Left renal cortex interstitium (tissue), 4 donors: Measurements from ENCODE around the gene TEK. TPM values are rescaled to one million over a fixed set of nuclear protein-coding genes. Genes with fewer than 3 reads are reported as not detected.

Source experiments
- DNase-seq, 4 donors: peaks; one replicate each; pipeline ENCODE4 v3.0.0-alpha.2; 2013; ENCODE audit warnings: low read depth in 4 of 4, low spot score in 2 of 4, missing footprints in 1 of 4
- polyA plus RNA-seq, 4 donors: library from polyadenylated mRNA; unstranded; fragments of 120-200 nt; gene quantifications; one replicate each; pipeline ENCODE4 v1.2.1, GENCODE V29; 2013; ENCODE audit not compliant: insufficient read length in 4 of 4

Gene TEK
- polyA plus RNA-seq, 4 donors, result 30.9 to 53.4 (median 39.2) TPM

DNA sequence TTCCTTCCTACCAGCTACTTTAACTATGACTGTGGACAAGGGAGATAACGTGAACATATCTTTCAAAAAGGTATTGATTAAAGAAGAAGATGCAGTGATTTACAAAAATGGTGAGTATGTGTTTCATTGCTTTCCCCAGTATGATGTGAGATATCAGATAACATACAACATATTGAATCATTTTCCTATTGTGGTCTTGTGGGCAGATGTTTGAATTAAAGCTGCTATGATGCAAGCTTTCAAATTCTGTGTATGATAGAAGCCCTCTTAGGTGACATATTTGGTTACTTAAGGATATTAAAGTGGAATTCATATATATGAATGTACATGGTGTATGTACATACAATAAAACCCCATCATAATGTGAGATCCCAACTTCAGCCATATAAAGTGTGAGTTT, 59.5 kb downstream of the TEK start:
- DNase-seq, result no peak

DNA sequence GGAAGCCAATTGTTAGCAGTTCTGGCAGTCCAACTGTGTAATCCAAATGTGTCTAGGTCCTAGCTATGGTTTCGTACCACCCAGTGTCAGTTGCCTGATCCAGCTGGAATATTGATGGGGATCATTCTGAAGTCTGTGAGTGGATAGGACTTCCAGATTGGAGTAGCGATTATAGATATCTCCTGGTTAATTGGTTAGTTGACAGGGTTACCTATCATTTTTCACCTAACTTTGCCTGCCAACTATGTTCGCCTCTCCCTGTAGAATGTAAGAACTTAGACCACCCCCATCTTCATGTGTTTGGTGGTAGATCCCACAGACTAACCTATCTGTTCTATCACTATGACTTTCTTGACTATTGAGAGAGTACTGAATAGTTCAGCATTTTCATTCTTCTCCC, 59.9 kb downstream of the TEK start:
- no peak for DNase-seq

DNA sequence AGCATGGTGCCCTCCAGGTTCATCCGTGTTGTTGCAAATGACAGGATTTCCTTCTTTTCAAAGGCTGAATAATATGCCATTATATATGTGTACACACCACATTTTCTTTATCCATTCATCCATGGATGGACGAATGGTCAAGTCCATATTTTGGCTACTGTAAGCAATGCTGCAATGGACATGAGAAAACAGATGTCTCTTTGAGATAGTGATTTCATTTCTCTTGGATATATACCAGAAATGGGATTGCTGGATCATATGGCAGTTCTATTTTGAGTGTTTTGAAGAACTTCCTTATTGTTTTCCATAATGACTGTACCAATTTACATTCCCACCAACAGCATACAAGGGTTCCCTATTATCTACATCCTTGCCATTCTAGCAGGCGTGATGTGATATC, 67.9 kb downstream of the TEK start:
- no peak for DNase-seq

DNA sequence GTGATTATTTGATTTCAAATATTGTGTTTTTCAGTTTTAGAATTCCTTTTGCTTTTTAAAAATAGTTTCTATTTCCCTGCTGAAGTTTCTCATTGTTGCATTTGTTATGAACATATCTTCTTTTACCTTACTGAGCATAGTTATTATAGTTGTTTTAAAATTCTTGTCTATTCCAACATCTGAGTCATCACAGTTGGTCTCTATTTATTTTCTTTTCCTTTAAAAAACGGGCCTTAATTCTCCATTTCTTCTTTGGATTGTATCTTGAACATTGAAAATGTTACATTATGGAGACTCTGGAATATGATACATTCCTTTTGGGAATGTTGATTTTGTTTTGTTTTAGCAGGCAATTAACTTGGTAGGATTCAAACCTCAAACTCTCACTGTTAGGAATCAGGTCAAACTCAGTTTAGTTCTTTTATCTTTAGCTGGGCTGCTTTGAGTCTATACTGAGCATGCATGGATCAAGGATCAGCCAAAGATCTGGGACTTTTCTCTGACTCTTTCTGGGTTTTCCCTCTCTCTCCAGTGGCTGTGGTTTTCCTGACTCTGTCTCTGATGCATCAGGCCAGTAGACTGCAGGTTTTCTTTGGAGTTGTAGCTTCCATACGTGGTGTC, 70.3 kb downstream of the TEK start:
- DNase-seq, result no peak

DNA sequence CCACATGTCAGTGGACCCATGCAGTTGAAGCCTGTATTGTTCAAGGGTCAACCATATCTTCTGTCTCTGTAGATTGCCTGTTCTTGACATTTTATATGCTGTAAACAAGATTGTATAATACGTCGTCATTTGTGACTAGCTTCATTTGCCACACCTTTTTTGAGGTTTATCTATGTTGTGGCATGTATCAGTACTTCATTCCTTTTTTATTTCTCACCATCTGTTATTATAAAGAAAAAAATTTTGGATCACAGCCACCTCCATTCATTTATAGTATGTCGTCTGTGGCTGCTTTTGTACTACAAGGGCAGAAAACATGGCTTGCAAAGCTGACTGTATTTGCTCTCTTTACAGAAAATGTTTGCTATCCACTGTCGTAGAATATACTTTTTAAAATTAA, 72.4 kb downstream of the TEK start:
- no peak for DNase-seq

DNA sequence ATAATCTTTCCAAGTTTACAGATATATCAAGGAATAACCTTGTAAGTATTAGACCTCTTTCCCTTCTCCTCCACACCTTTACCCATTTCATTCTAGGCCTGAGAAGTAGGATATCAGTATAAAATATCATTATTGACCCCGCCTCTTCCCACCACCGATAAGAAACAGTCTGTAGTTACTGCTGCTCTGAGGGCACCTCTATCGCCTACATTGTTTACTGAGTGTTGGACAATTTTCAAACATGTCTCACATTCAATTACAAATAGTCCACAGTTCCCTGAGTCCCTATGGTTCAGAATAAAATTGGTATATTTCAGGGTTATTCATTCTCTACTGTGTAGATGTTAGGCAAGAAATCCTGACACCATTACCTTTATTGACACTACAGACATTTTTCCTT, 73.4 kb downstream of the TEK start:
- DNase-seq, result no peak

DNA sequence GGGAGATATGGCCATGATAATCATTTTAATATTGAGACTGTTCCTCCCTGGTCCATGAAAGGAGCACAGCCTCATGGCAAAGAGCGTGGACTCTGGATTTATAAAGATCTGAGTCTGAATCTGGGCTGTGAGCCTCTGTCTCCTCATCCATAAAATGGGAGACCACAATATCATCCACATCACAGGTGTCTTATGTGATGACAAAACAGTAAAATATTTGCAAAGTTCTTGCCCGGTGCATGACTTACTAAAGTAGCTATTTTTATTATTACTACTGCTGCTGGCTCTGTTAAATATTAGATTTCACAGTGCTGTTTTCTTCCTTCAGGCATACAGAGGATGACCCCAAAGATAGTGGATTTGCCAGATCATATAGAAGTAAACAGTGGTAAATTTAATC, 74.1 kb downstream of the TEK start:
- DNase-seq, result no peak

DNA sequence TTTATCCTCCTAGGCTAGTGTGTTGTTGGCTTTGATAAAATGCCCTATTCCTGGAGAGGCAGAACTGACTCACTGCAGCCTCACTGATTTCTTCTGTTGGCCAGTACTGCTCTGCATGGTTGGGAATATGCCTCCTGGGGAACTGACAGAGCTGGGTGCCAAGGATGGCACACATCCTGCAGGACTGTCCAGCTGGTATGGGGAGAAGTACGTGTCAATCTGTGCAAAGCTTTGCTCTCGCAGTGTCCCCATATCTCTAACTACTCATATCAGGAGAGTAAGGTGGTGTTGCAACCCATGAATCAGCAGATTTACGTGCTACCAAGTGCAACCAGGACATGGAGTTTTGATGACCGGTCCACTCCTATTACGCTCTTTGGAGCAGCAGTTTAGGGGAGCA, 74.7 kb downstream of the TEK start:
- DNase-seq, result no peak

DNA sequence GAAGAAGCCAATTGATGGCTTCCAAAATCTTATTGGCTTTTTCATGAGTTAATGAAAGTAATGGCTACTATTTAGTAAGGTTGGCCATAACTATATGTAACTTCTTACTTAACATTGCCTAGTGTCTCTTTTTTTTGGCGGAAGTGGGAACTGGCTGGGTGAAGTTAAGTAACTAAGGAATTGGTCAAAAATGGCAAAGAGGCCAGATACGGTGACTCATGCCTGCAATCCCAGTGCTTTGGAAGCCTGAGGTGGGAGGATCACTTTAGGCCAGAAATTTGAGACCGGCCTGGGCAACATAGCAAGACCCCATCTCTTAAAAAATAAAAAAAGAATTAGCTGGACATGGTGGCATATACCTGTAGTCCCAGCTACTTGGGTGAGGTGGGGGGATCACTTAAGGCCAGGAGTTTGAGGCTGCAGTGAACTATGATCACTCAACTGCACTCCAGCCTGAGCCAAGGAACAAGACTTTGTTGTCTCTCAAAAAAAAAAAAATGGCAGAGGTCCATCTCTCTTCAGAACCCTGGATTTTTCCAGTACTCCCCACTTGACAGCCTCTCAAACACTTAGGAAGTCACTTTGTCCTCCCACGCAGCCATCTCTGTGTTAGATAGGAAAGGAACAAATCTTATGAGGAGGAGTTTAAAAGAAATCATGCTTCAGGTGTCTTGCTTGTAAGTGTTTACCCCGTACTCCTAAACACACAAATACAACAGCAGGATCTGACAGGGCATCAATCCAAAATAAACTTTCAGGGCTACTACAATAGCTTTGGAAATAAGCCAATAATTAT, 75.7 kb downstream of the TEK start:
- DNase-seq, result no peak

DNA sequence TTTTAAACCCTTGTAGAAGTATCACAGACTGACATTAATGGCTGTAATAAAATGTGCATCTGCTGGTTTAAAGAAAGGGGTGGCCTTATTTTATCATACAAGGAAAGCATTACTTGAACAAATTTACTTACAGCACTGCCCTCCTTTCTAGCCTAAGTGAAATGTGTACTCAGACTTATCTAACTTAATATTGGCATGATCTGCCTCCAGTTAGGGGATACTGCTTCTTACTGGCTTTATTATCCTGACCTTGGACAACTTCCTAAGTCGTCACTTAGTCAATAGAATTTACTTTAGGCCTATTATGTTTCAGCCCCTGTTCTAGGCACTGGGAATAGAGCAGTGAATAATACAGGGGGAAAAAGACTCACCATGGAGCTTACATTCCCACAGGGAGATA, 79.4 kb downstream of the TEK start:
- DNase-seq, result no peak

DNA sequence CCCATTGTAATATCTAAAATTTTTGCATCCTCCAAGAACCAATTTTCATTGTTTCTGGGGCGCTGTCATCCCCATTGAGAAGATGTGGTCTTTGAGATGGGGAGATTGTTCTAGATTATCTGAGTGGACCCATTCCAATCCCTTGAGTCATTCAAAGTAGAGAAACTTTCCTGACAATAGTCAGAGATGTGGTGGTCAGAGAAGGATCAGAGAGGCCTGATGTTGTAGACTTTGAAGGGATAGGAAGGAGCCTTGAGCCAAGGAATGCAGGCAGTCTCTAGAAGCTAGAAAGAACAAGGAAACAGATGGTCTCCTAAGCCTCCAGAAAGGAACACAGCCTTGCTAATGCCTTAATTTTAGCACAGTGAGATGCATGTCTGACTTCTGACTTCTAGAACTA, 80.4 kb downstream of the TEK start:
- DNase-seq, result no peak

DNA sequence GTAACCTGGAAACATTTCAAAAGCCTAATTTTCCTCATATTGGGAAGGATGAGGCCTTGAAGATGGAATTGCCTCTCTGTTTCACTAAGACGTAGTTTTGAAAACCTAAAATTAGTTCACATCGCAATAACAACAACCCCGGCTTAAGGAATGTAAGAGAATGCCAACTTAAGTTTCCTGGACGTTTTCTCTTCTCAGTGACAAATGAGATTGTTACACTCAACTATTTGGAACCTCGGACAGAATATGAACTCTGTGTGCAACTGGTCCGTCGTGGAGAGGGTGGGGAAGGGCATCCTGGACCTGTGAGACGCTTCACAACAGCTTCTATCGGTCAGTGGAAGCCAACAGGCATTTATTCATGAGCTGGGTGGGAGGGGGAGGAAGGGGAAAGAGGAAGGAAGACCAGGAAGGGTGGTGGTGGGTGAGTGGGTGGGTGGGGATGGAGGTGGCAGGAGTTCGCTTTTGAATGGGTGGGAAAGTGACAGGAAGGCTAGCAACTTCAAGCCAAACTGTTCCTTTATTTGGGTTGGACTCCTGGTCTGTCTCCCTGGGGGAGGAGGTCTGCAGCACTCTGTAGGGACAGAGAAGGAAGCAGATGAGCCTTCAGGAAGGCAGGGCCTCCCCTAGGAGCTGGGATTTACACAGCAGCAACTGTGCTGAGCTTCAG, 83.4 kb downstream of the TEK start:
- no peak for DNase-seq

DNA sequence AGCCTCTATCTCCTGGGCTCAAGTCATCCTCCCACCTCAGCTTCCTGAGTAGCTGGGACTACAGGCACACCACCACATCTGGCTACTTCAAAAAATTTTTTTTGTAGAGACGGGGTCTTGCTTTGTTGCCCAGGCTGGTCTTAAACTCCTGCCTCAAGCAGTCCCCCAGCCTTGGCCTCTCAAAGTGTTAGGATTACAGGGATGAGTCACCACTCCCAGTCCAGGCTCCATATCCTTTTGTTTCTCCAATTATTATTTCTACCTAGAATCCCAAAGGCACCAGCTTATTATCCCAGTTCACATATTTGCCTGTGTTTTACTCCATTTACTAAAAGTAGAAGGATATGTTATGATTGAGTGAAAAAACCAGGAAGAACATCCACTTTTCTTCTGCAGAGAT, 84.9 kb downstream of the TEK start:
- DNase-seq, result no peak

DNA sequence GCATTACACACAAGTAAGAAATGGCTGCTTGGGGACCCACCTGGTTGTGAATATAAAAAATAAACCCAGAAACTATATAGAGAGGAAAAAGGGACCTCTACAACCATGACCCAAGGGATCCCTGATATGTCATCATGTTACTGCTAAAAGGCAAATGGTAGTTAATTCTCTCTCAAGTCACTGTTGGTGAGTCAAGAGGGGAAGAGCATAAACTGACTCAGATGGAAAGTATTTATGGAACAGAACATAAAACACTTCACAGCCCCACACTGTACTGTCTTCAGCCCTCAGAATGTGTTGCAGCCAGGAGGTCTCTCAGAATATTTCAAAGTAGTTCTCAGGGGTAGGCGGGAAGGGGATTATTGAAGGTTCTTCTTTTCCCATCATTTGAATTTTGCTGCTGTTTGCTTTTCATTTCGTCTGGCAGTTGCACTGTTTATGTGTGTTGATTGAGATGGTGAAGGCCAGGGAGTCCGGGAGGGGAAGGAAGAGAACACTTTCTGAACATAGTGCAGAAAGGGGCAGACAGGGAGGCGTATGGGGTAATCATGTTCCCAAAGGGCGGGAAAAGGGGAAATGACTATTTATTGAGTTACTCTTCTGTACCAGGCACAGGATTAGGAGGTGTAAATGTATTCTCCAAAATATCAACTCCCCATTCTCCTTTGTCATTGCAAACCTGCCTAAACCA, 85.5 kb downstream of the TEK start:
- DNase-seq, result no peak

DNA sequence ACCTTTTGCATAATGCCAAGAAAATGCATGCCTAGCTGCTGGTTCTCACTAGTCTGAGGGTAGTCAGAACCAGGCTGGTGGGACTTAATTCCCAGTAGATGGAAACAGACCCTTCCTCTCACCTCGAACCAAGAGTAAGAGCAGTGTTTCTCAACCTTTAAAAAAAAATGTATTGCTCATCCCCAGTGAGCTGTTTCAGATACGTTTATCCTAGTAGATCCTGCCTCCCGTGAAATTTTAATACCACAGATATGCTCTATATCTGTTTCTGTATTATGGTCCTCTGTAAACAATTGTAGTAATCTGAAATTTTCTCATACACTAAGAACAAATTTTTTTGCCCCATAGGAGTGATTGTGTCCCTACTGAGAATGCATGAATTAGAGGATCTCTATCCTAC, 86.2 kb downstream of the TEK start:
- DNase-seq, result no peak

DNA sequence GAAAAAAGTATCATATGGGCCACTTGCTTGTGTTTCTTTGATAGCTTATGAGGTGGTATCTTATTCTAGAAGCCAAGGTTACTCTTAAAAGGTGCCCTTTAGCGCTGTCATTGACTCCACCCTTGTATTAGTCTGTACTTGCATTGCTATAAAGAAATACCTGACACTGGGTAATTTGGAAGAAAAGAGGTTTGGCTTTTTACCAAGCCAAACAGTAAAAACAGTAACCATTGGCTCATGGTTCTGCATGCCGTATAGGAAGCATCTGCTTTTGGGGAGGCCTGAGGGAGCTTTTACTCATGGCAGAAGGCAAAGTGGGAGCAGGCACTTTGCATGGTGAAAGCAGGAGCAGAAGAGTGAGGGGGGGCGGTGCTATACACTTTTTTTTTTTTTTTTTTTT, 87.4 kb downstream of the TEK start:
- DNase-seq, result no peak

DNA sequence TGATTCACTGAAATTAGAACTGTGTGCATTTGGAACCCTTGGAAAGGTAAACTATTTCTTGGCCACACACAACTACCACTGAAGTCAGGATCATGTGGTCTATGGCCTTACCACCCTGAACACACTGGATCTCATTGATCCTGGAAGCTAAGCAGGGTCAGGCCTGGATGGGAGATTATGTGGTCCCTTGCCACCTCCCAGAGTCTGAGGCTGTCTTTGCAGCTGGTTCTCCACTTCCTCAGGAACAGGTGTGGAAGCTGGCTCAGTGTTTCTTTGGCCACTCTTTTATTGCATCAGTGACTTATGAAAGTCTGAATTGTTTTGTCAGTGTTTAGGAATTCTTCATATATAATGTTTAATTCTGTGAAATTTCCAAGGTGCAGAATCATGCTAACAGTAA, 89.2 kb downstream of the TEK start:
- DNase-seq, result no peak

DNA sequence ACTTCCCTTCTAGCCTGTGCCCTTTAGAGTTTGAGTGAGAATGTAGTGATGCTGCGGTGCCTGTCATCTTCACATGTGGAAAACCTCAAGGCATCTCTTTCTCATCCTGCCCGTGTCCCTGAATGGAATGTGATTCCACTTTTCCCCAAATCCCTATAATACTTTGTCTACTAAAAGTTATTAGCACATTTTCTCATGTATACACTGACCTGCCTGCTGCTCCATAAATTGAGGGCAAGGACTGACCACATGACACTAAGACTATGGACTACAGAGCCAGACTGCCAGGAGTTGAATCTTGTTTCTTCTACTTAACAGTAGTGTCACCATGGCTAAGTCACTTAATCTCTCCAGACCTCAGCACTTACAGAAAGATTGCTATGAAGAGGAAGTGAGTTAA, 93.0 kb downstream of the TEK start:
- DNase-seq, result no peak

DNA sequence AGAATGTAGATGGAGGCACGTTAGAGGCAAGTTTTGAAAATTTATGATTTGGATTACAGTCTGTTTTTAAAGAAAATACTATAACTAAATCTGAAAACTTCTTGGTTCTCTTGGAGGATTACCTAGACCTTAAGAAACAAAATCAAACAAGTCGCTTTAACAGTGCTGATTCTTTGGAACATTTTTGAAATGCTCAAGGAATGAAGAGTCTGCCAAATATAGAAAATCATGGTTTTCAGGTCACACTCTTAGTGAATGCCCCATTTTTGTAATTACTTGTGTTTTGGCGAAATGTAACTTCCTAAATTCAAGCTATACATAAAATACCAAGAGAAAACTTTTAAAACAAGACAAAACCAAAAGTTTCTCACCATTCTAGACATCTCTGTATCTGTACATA, 94.8 kb downstream of the TEK start:
- DNase-seq, result no peak

DNA sequence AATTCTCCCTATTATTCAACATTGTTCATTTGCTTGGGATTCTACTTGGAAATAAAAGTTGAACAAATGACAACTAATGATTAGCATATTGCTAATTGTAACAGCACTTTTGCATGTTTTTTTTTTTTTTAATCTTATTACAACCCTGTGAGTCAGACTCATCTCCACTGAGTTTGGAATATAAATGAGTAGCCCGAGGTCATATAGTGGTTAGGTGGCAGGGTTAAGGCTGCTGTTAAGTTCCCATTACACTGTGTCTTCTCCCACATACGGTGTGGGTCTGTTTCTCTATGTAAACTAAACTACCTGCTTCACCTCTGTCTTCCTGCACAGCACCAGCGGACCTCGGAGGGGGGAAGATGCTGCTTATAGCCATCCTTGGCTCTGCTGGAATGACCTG, 95.6 kb downstream of the TEK start:
- DNase-seq, result no peak

DNA sequence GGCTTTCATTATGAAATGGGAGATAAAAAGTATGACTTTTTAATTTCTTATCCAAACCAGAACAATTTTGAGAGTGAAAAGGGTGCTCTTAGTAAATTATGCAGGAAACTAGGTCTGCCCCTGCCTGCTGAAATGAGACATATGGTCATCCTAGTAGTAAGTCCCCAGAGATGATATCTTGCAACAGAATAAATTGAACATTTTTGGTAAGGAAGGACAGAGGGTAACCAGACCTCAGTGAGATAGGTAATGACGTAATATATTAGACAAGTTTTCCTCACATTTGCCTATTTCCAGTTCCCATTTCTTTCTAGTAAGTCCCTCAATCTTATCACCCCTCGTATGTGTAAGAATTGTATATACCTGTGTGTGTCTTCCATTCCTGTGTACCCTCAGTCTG, 96.2 kb downstream of the TEK start:
- DNase-seq, result no peak

DNA sequence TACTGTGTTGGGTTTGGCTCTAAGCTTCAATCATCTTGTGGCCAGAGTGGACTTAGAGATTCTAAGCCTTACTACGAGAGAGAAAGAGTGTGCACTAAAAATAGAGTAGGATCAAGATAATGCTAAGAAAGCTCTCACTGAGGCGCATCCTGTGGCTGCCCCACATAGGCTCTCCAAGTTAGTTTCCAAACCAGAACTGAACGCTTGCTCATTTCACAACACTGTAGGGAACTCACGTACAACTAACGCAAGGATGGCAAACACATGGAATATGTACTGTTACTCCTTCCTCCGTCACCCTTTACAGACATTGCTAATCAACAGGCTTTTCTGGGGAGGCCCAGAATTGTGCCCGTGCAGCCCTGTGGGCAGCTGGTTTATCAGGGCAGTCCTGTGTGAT, 97.0 kb downstream of the TEK start:
- no peak for DNase-seq
